ENCODE data around the gene ADTRP.
"Not testable (repeated sequence)": the region's sequence is repeated elsewhere in the genome, so short reads cannot be mapped to it uniquely, and the experiment has no call there.

DNA sequence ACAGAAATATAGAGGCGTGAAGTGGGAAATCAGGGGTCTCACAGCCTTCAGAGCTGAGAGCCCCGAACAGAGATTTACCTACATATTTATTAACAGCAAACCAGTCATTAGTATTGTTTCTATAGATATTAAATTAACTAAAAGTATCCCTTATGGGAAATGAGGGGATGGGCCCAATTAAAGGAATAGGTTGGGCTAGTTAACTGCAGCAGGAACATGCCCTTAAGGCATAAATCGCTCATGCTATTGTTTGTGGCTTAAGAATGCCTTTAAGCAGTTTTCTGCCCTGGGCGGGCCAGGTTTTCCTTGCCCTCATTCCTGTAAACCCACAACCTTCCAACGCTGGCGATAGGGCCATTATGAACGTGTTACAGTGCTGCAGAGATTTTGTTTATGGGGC lies 98.1 kb downstream of the ADTRP start:
- not testable (repeated sequence) for TF ChIP-seq CTCF (conservative IDR thresholded peaks at IDR 0.05 in 1 of 2, IDR thresholded peaks at IDR 0.05 in 1 of 2; ENCODE audit: low read depth in 1 of 2, low read length in 2 of 2); EZH2 (IDR thresholded peaks at IDR 0.05; ENCODE audit: low read length, missing control alignments)
